Stomach (tissue), 4 donors: ENCODE measurements around the gene SMOC2.

Source experiments
- CTCF ChIP-seq, 7 experiments: fragments of 450-650 bp in 4 of 7; fragments of 200-600 bp in 3 of 7; sonication (generic) in 3 of 7; IDR thresholded peaks; one replicate each; pipeline ENCODE4 v1.5.1; 2016 to 2019; ENCODE audit warnings: antibody characterized with exemption in 7 of 7, control low read depth in 2 of 7, mild to moderate bottlenecking in 1 of 7
- EP300 ChIP-seq: sonication (generic); formaldehyde crosslinking; IDR thresholded peaks from one replicate; pipeline ENCODE4 v1.6.1; 2017; ENCODE audit warnings: antibody characterized with exemption
- POLR2A ChIP-seq, 4 donors: fragments of 450-650 bp; IDR thresholded peaks; one replicate each; pipeline ENCODE4 v1.6.1; 2016; ENCODE audit warnings: antibody characterized with exemption in 4 of 4, control low read depth in 2 of 4, mild to moderate bottlenecking in 1 of 4, moderate library complexity in 1 of 4
- POLR2AphosphoS5 ChIP-seq, 3 donors: sonication (generic); formaldehyde crosslinking; IDR thresholded peaks; one replicate each; pipeline ENCODE4 v1.6.1; 2016; ENCODE audit warnings: antibody characterized with exemption in 3 of 3

- no peak for TF ChIP-seq CTCF (IDR thresholded peaks at IDR 0.05)
- TF ChIP-seq POLR2A (IDR thresholded peaks at IDR 0.05) = no peak
- TF ChIP-seq POLR2AphosphoS5 (IDR thresholded peaks at IDR 0.05) = no peak
- no peak for TF ChIP-seq EP300
Observed at GRCh38 chr6:168469926-168470325, 28.9 kb downstream of the SMOC2 start.
